Thoracic aorta (tissue), 2 donors: ENCODE results near the gene MMP7. TPM values are rescaled to one million over a fixed set of nuclear protein-coding genes. Genes with fewer than 3 reads are reported as not detected.

ENCODE experiments used
- ATAC-seq: fragments of 150-250 bp; one replicate; pipeline ENCODE4 v1.8.0; 2017; ENCODE audit warnings: low read depth; ENCODE audit not compliant: insufficient number of reproducible peaks, low FRiP score
- DNase-seq: peaks from one replicate; pipeline ENCODE4 v3.0.0-alpha.2; 2020; ENCODE audit warnings: low spot score
- H3K27ac ChIP-seq, 2 donors: fragments of 200-600 bp; sonication (generic); 1 replicate in 1 of 2; 2 replicates in 1 of 2; pipeline ENCODE4 v1.5.1; 2016; ENCODE audit warnings: mild to moderate bottlenecking in 2 of 2, moderate library complexity in 2 of 2
- H3K27me3 ChIP-seq: fragments of 200-600 bp; sonication (generic); replicated peaks from 2 replicates; pipeline ENCODE4 v1.6.0; 2016; ENCODE audit warnings: mild to moderate bottlenecking; ENCODE audit not compliant: insufficient read depth
- H3K36me3 ChIP-seq: fragments of 200-600 bp; sonication (generic); one replicate; pipeline ENCODE4 v1.5.1; 2016
- H3K4me1 ChIP-seq, 2 donors: fragments of 200-600 bp; sonication (generic); 1 replicate in 1 of 2; 2 replicates in 1 of 2; pipeline versions ENCODE4 v1.5.1 to v1.6.0; 2016; ENCODE audit warnings: low read depth in 2 of 2, mild to moderate bottlenecking in 1 of 2; ENCODE audit not compliant: control insufficient read depth in 1 of 2
- H3K4me3 ChIP-seq: fragments of 200-600 bp; sonication (generic); 2 replicates; pipeline ENCODE4 v1.5.1; 2016; ENCODE audit warnings: mild to moderate bottlenecking
- H3K9me3 ChIP-seq: fragments of 200-600 bp; sonication (generic); 2 replicates; pipeline ENCODE4 v1.5.1; 2016
- total RNA-seq, 2 donors: library from RNA; depleted of rRNA; stranded (reverse); fragments of >200 nt; gene quantifications; one replicate each; pipeline versions ENCODE4 v1.1.0 to v1.2.3, GENCODE V29; 2016
- TF ChIP-seq, protein P1 (sequence below): fragments of 200-600 bp; sonication (generic); IDR thresholded peaks from one replicate; pipeline ENCODE4 v1.5.1; 2019; ENCODE audit warnings: antibody characterized with exemption

The MMP7 gene
- total RNA-seq, 2 donors from 2014 or later: not detected

DNA sequence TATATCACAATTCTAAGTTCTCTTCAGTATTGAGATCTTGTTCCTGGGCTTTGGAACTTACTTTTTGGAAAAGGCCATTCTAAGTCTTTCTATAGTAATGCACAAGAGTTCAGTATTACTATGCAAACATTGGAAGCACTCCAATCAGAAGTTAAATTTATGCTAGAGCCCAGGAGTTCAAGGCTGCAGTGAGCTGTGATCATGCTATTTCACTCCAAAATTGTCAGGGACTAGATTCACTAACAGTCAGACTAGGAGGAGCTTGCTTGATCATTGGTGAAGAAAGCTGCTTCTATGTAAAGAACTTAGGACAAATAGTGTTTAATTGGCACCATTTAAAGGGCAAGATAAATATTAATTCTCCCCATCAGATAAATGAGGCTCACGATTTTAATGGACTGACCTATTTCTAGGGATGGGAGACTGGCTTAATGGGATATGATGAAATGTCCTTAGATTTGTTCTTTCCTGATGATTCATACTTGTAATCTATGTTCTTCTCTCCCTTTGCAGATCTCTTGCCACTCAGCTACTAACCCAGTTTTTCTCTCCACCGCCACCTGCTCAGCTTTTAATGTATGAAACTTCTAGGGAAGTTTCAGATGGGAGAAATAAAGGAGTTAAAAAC, 45.3 kb downstream of the MMP7 start:
- H3K27me3 ChIP-seq: no peaks in the 10 kb centered on the region
- no peaks in the 10 kb centered on the region for H3K9me3 ChIP-seq
- no peak overlapping the region for H3K4me3 ChIP-seq
- peaks cover 0 to 14% of the 10 kb centered on the region in 2 donors for H3K4me1 ChIP-seq
- H3K36me3 ChIP-seq: no peaks in the 10 kb centered on the region
- DNase-seq: no peak
- no peak overlapping the region for H3K27ac ChIP-seq
- TF ChIP-seq, protein P1, sequence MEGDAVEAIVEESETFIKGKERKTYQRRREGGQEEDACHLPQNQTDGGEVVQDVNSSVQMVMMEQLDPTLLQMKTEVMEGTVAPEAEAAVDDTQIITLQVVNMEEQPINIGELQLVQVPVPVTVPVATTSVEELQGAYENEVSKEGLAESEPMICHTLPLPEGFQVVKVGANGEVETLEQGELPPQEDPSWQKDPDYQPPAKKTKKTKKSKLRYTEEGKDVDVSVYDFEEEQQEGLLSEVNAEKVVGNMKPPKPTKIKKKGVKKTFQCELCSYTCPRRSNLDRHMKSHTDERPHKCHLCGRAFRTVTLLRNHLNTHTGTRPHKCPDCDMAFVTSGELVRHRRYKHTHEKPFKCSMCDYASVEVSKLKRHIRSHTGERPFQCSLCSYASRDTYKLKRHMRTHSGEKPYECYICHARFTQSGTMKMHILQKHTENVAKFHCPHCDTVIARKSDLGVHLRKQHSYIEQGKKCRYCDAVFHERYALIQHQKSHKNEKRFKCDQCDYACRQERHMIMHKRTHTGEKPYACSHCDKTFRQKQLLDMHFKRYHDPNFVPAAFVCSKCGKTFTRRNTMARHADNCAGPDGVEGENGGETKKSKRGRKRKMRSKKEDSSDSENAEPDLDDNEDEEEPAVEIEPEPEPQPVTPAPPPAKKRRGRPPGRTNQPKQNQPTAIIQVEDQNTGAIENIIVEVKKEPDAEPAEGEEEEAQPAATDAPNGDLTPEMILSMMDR: no peak
- no peak for ATAC-seq

DNA sequence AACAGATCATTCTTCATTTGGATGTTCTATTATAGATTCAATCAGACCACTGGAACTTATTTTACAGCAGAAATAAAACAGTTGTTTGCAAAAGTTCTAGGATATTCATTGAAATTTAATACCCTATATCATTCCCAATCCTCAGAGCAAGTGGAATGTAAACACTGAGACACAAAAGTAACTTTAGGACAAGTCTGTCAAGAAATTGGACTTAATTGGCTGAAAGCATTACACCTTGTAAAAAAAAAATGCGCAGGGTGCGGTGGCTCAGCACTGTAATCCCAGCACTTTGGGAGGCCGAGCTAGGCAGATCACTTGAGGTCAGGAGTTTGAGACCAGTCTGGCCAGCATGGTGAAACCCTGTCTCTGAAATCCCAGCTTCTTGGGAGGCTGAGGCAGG, 48.1 kb downstream of the MMP7 start:
- Histone ChIP-seq H3K36me3 (no peaks in the 10 kb centered on the region), H3K4me1 (no peaks in the 10 kb centered on the region), H3K9me3 (no peaks in the 10 kb centered on the region), H3K27me3 (no peaks in the 10 kb centered on the region), H3K4me3 (no peak overlapping the region), H3K27ac (no peak overlapping the region)
- TF ChIP-seq, protein P1: no peak
- ATAC-seq (no peak), DNase-seq (no peak)

DNA sequence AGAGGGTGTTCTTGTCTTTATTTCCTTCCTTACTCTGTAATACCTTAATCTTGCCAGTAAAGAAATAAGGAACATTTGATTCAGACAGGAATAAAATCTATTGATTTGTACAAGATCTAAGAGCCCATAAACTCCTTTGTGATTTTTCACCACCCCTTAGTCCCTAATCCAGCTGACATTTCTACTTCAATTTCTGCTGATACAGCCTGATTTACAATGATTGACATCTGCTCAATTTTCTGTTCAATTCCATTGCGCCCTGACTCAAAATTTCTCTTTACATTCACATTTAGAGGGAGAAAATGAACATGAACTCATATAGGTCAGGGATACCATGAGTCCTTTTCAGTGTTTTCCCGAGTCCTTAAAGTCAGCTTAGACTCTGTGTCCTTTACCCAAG, 50.8 kb downstream of the MMP7 start:
- Histone ChIP-seq H3K36me3 (no peaks in the 10 kb centered on the region), H3K4me3 (no peak overlapping the region), H3K4me1 (no peaks in the 10 kb centered on the region), H3K27me3 (no peaks in the 10 kb centered on the region), H3K27ac (no peak overlapping the region), H3K9me3 (no peaks in the 10 kb centered on the region)
- TF ChIP-seq, protein P1: no peak
- ATAC-seq (no peak), DNase-seq (no peak)

DNA sequence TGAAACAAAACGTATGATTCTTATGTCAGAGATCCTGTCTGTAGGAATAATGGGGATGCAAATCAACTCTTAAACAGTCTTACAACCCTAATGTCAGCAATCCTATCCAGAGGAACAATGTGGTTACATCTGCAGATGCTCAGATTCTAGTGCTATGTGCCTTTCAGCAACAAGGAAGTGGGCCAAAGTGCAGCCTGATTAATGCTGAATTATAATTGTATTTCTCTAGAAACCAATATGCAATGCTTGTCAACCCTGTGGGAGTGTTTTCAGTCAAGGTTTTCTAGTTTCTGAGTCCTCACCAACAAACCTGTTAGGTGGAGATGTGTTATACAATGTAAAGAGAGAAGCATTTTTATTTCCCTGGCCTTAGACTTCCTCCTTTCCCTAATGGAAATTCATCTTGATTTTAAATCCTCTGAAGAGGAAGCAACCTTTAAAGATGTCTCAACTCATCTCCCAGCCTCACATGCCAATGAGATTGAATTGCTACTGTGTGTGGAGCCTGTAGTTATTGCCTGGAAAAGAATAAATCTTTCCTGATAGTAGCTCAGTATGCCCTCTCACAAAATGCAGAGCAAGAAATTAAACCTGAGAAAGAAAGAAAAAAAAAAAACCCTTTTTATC, 51.8 kb downstream of the MMP7 start:
- no peaks in the 10 kb centered on the region for H3K36me3 ChIP-seq
- DNase-seq: no peak
- TF ChIP-seq, protein P1: no peak
- no peak overlapping the region for H3K27ac ChIP-seq
- no peaks in the 10 kb centered on the region for H3K27me3 ChIP-seq
- H3K4me3 ChIP-seq: no peak overlapping the region
- H3K9me3 ChIP-seq: no peaks in the 10 kb centered on the region
- no peak for ATAC-seq
- no peaks in the 10 kb centered on the region for H3K4me1 ChIP-seq

DNA sequence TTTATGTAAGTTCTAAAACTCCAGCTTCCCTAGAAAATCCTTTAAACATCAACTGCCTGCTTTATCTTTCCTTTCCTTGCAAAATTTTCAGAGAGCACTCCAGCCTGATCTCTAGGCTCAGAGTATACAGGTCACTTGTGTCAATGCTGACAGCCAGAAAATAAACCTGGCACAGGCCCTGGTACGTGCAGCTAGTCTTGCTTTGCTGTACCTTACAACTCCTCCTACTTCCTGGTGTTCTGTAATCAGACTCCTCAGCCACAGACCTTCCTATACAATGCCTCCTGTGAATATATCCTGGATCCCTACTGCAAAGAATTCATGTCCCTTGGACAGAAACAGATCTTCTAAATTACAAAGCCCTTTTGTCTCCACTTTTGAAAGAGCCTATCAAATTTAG, 53.7 kb downstream of the MMP7 start:
- TF ChIP-seq, protein P1: no peak
- ATAC-seq (no peak), DNase-seq (no peak)
- Histone ChIP-seq H3K9me3 (no peaks in the 10 kb centered on the region), H3K36me3 (no peaks in the 10 kb centered on the region), H3K27ac (no peak overlapping the region), H3K27me3 (no peaks in the 10 kb centered on the region), H3K4me3 (no peak overlapping the region), H3K4me1 (no peaks in the 10 kb centered on the region)
